Right cardiac atrium (tissue), 5 donors: ENCODE results near the gene SETD7. TPM values are rescaled to one million over a fixed set of nuclear protein-coding genes. Genes with fewer than 3 reads are reported as not detected.
A peak's percentile ranks its signal among the peaks of the same experiment; 100 is the strongest.

ENCODE experiments used
- ATAC-seq, 2 donors: fragments of 200-7000 bp; cut with Tn5 transposase; one replicate each; pipeline versions ENCODE4 v1.8.0 to v1.9.1; 2020; ENCODE audit warnings: moderate library complexity in 2 of 2, mild to moderate bottlenecking in 1 of 2
- DNase-seq, 3 donors: peaks; one replicate each; pipeline ENCODE4 v3.0.0-alpha.2; 2020
- H3K27ac ChIP-seq: one replicate; pipeline ENCODE4 v1.5.1; 2013; ENCODE audit warnings: mild to moderate bottlenecking, low read length, control low read depth, moderate library complexity
- H3K27me3 ChIP-seq: one replicate; pipeline ENCODE4 v1.6.1; 2013; ENCODE audit not compliant: control insufficient read depth, insufficient read depth
- H3K4me1 ChIP-seq: one replicate; pipeline ENCODE4 v1.6.1; 2013; ENCODE audit warnings: low read length; ENCODE audit not compliant: control insufficient read depth, insufficient read depth
- H3K4me3 ChIP-seq: one replicate; pipeline ENCODE4 v1.5.1; 2013; ENCODE audit warnings: low read length, control low read depth
- H3K9me3 ChIP-seq: one replicate; pipeline ENCODE4 v1.6.1; 2013; ENCODE audit warnings: low read length; ENCODE audit not compliant: control insufficient read depth
- WGBS: extraction: QIAGEN DNeasy Blood & Tissue Kit; methylation state at CpG from one replicate; pipeline ENCODE4 v1.1.7; 2013; 5-methylcytosine and 5-hydroxymethylcytosine counted together
- intact Hi-C, 4 donors: fragments of 100-400 bp; cut with DNase I; formaldehyde crosslinking; loops; one replicate each; pipeline versions ENCODE4 v1.11.0 to v1.14.0; 2022 to 2023
- polyA plus RNA-seq: library from polyadenylated mRNA; stranded (reverse); fragments of 200-250 nt; gene quantifications from one replicate; pipeline ENCODE4 v1.2.3, GENCODE V29; 2013
- total RNA-seq, 4 donors: library from RNA; stranded (reverse); fragmentation: NEBNext Ultra II Directional; extraction: Animal tissue kit (Norgen Biotek cat#: 25700); gene quantifications; one replicate each; pipeline ENCODE4 v1.2.1, GENCODE V29; 2021
- donor health status: healthy with polysubstance abuse.
- donor health status: DM: no; HTN: yes; CAD: no.
- donor health status: DM: no; HTN: no; CAD: no.
- donor health status: DM: no; HTN: yes; CAD: no; lungs with severe emphysema.
- donor health status: DM: yes; HTN: yes; CAD: no.

Gene SETD7
- total and polyA plus RNA-seq, 5 donors = 17.8 to 61.9 (median 56.4) TPM

- Histone ChIP-seq H3K27ac (no peak overlapping the region), H3K4me3 (no peak overlapping the region), H3K4me1 (peaks cover 17% of the 10 kb centered on the region), H3K27me3 (no peaks in the 10 kb centered on the region), H3K9me3 (no peaks in the 10 kb centered on the region)
- 95% methylated on average over 3 of the region's 3 CpGs for WGBS
- no peak for DNase-seq
- no peak for ATAC-seq
- intact Hi-C loops = no loop called here
Measured at GRCh38 chr4:139547979-139548378, 8.0 kb downstream of the SETD7 start.

- H3K9me3 ChIP-seq = no peaks in the 10 kb centered on the region
- H3K27me3 ChIP-seq = no peaks in the 10 kb centered on the region
- H3K27ac ChIP-seq = no peak overlapping the region
- intact Hi-C loops = no loop called here
- H3K4me3 ChIP-seq = no peak overlapping the region
- DNase-seq (no peak), ATAC-seq (no peak)
- 68% methylated on average over 5 of the region's 5 CpGs for WGBS
- H3K4me1 ChIP-seq = no peaks in the 10 kb centered on the region
Measured at GRCh38 chr4:139540632-139541031, 15.4 kb downstream of the SETD7 start.

- Histone ChIP-seq H3K27me3 (no peaks in the 10 kb centered on the region), H3K4me3 (no peak overlapping the region), H3K4me1 (peaks cover 2% of the 10 kb centered on the region), H3K27ac (no peak overlapping the region), H3K9me3 (no peaks in the 10 kb centered on the region)
- no peak for DNase-seq
- intact Hi-C loops = no loop called here
- ATAC-seq = no peak
- WGBS = 95% methylated on average over 2 of the region's 2 CpGs
Measured at GRCh38 chr4:139540161-139540560, 15.9 kb downstream of the SETD7 start.

GRCh38 chr4:139537292-139537691, 18.7 kb downstream of the SETD7 start:
- H3K27ac ChIP-seq = no peak overlapping the region
- H3K9me3 ChIP-seq = no peaks in the 10 kb centered on the region
- ATAC-seq (no peak), DNase-seq (no peak)
- no peaks in the 10 kb centered on the region for H3K27me3 ChIP-seq
- intact Hi-C loops = no loop called here
- peaks cover 2% of the 10 kb centered on the region for H3K4me1 ChIP-seq
- no peak overlapping the region for H3K4me3 ChIP-seq
- 96% methylated on average over 7 of the region's 7 CpGs for WGBS

GRCh38 chr4:139535871-139536234, 20.2 kb downstream of the SETD7 start:
- H3K9me3 ChIP-seq = no peaks in the 10 kb centered on the region
- intact Hi-C loops = no loop called here
- peaks cover 2% of the 10 kb centered on the region for H3K4me1 ChIP-seq
- DNase-seq (no peak), ATAC-seq (no peak)
- H3K27me3 ChIP-seq = no peaks in the 10 kb centered on the region
- 86% methylated on average over 5 of the region's 5 CpGs for WGBS
- H3K4me3 ChIP-seq = no peak overlapping the region
- H3K27ac ChIP-seq = no peak overlapping the region

GRCh38 chr4:139535228-139535870, 20.7 kb downstream of the SETD7 start:
- Histone ChIP-seq H3K4me3 (no peak overlapping the region), H3K27ac (no peak overlapping the region)
- no peak for ATAC-seq

GRCh38 chr4:139534287-139534950, 21.6 kb downstream of the SETD7 start:
- no peak overlapping the region for H3K27ac ChIP-seq
- 96% methylated on average over 9 of the region's 9 CpGs for WGBS

More at GRCh38 chr4:139535228-139535870, 20.7 kb downstream of the SETD7 start:
- no peaks in the 10 kb centered on the region for H3K27me3 ChIP-seq
- H3K4me1 ChIP-seq = peaks cover 2% of the 10 kb centered on the region
- H3K9me3 ChIP-seq = no peaks in the 10 kb centered on the region
- WGBS = 76% methylated on average over 2 of the region's 2 CpGs
- no peak for DNase-seq
- intact Hi-C loops = no loop called here

GRCh38 chr4:139533511-139533910, 22.5 kb downstream of the SETD7 start:
- WGBS = 65% methylated on average over 3 of the region's 3 CpGs
- H3K4me3 ChIP-seq = no peak overlapping the region
- H3K27ac ChIP-seq = no peak overlapping the region
- H3K4me1 ChIP-seq = peaks cover 2% of the 10 kb centered on the region
- ATAC-seq = no peak
- DNase-seq = no peak
- no peaks in the 10 kb centered on the region for H3K9me3 ChIP-seq
- no peaks in the 10 kb centered on the region for H3K27me3 ChIP-seq
- intact Hi-C loops = no loop called here

More at GRCh38 chr4:139534287-139534950, 21.6 kb downstream of the SETD7 start:
- intact Hi-C loops = no loop called here
- no peaks in the 10 kb centered on the region for H3K9me3 ChIP-seq
- no peak overlapping the region for H3K4me3 ChIP-seq
- no peak for ATAC-seq
- peaks cover 2% of the 10 kb centered on the region for H3K4me1 ChIP-seq
- DNase-seq = no peak
- no peaks in the 10 kb centered on the region for H3K27me3 ChIP-seq

- ATAC-seq = no peak
- H3K4me1 ChIP-seq = peaks cover 2% of the 10 kb centered on the region
- no peak overlapping the region for H3K4me3 ChIP-seq
- intact Hi-C loops = no loop called here
- no peaks in the 10 kb centered on the region for H3K9me3 ChIP-seq
- no peak overlapping the region for H3K27ac ChIP-seq
- H3K27me3 ChIP-seq = no peaks in the 10 kb centered on the region
- WGBS = 77% methylated on average over 8 of the region's 8 CpGs
- no peak for DNase-seq
Measured at GRCh38 chr4:139532947-139533346, 23.1 kb downstream of the SETD7 start.

- Histone ChIP-seq H3K4me1 (peaks cover 2% of the 10 kb centered on the region), H3K9me3 (no peaks in the 10 kb centered on the region), H3K27me3 (no peaks in the 10 kb centered on the region), H3K27ac (no peak overlapping the region), H3K4me3 (no peak overlapping the region)
- ATAC-seq (peak; percentile 71 to 73), DNase-seq (peak in 1 of 3 donors; percentile 41)
- 52% methylated on average over 6 of the region's 6 CpGs for WGBS
- intact Hi-C loops = no loop called here
Measured at GRCh38 chr4:139530833-139531427, 25.1 kb downstream of the SETD7 start.

GRCh38 chr4:139528377-139529005, 27.5 kb downstream of the SETD7 start:
- no peaks in the 10 kb centered on the region for H3K27me3 ChIP-seq
- ATAC-seq (peak; percentile 90 to 93), DNase-seq (peak; percentile 80 to 87 (median 85))
- intact Hi-C loops = no loop called here
- 60% methylated on average over 2 of the region's 2 CpGs for WGBS
- no peaks in the 10 kb centered on the region for H3K4me1 ChIP-seq
- no peaks in the 10 kb centered on the region for H3K9me3 ChIP-seq
- peak overlapping the region; percentile 16 for H3K27ac ChIP-seq
- H3K4me3 ChIP-seq = no peak overlapping the region
